DND-41 (cell line): ENCODE results near the gene SEPTIN3.

Source experiments
- CTCF ChIP-seq: IDR thresholded peaks from 2 replicates; pipeline ENCODE4 v1.5.1; 2012; ENCODE audit warnings: borderline replicate concordance, low read length, moderate library complexity, mild to moderate bottlenecking; ENCODE audit not compliant: poor library complexity, severe bottlenecking; ENCODE audit errors: extremely low read depth
- EZH2 ChIP-seq: IDR thresholded peaks from 3 replicates; pipeline ENCODE4 v1.6.1; 2012; ENCODE audit warnings: borderline replicate concordance, low read depth, mild to moderate bottlenecking, moderate library complexity, low read length, inconsistent platforms; ENCODE audit not compliant: severe bottlenecking

GRCh38 chr22:41974691-41975290 is 5.5 kb downstream of the SEPTIN3 start:
- no peak for TF ChIP-seq CTCF
- no peak for TF ChIP-seq EZH2
